Naive thymus-derived CD4-positive, alpha-beta T cell (primary cell): Measurements from ENCODE around the gene CDC42BPB. TPM values are rescaled to one million over a fixed set of nuclear protein-coding genes. Genes with fewer than 3 reads are reported as not detected.

Source experiments
- polyA plus RNA-seq, 2 donors: library from polyadenylated mRNA; unstranded; fragments of 300-500 nt; fragmentation: Illumina TruSeq; gene quantifications; one replicate each; pipeline ENCODE4 v1.2.3, GENCODE V29; 2021
- total RNA-seq, 6 experiments: library from RNA in 5 of 6; stranded (reverse) in 5 of 6; gene quantifications; 1 replicate in 5 of 6; 2 replicates in 1 of 6; pipeline ENCODE4 v1.2.3 and lab custom pipeline; 2021 to 2026

Gene CDC42BPB
- total and polyA plus RNA-seq, 7 experiments from 2014 or later: 0.34 to 16.0 (median 4.8) TPM

Other genes starting within 250 kb of the CDC42BPB start
- gene AMN, start 134.9 kb downstream of the CDC42BPB start, total RNA-seq: 10 to 100 TPM in 2 of 5 experiments, 1 to 10 TPM in 2, under 1 TPM in 1; 0.53 to 11.0 (median 4.0) TPM
- 1 to 10 TPM; 3.0 to 3.8 TPM for gene AMN, start 134.9 kb downstream of the CDC42BPB start, polyA plus RNA-seq
- not detected for gene LBHD2, start 26.7 kb upstream of the CDC42BPB start, total RNA-seq
- gene LBHD2, start 26.7 kb upstream of the CDC42BPB start, polyA plus RNA-seq: not detected
- not detected for gene EXOC3L4, start 37.2 kb upstream of the CDC42BPB start, total RNA-seq
- not detected for gene EXOC3L4, start 37.2 kb upstream of the CDC42BPB start, polyA plus RNA-seq
- 100 to 1,000 TPM in 1 of 5 experiments, 10 to 100 TPM in 1, 1 to 10 TPM in 3; 1.1 to 309 (median 5.5) TPM for gene TNFAIP2, start 65.9 kb upstream of the CDC42BPB start, total RNA-seq
- gene TNFAIP2, start 65.9 kb upstream of the CDC42BPB start, polyA plus RNA-seq: not detected